Measurements from ENCODE around the gene FHIT. TPM values are rescaled to one million over a fixed set of nuclear protein-coding genes. Genes with fewer than 3 reads are reported as not detected.
"Not testable (repeated sequence)": the region's sequence is repeated elsewhere in the genome, so short reads cannot be mapped to it uniquely, and the experiment has no call there.

Gene FHIT
- total RNA-seq, 4 donors from 2014 or later, result 1.6 to 12.9 (median 7.8) TPM

DNA sequence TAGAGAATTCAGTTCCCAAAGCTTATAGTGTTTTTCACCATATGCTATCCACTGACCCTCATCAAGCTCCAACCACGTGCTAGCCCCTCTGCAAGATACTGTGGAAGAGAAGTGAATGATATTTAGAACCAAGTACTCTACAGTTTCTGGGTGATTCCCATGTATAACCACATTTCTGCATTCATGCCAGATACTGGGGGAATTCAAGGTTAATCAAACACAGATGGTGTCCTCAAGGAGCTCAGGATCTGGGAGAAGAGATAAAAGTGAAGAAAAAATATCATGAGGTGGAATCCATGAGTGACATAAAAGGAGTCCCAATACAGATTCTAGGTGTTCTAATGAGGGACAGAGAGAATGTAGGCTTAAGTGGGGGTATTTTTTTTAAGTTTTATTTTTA lies 195.8 kb downstream of the FHIT start:
- no peak overlapping the region for H3K27ac ChIP-seq
- no peaks in the 10 kb centered on the region for H3K4me1 ChIP-seq
- TF ChIP-seq, protein P1, sequence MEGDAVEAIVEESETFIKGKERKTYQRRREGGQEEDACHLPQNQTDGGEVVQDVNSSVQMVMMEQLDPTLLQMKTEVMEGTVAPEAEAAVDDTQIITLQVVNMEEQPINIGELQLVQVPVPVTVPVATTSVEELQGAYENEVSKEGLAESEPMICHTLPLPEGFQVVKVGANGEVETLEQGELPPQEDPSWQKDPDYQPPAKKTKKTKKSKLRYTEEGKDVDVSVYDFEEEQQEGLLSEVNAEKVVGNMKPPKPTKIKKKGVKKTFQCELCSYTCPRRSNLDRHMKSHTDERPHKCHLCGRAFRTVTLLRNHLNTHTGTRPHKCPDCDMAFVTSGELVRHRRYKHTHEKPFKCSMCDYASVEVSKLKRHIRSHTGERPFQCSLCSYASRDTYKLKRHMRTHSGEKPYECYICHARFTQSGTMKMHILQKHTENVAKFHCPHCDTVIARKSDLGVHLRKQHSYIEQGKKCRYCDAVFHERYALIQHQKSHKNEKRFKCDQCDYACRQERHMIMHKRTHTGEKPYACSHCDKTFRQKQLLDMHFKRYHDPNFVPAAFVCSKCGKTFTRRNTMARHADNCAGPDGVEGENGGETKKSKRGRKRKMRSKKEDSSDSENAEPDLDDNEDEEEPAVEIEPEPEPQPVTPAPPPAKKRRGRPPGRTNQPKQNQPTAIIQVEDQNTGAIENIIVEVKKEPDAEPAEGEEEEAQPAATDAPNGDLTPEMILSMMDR (IDR thresholded peaks at IDR 0.05), result no peak
- TF ChIP-seq EP300 (IDR thresholded peaks at IDR 0.05) (no peak), POLR2A (IDR thresholded peaks at IDR 0.05) (no peak)
- no peaks in the 10 kb centered on the region for H3K27me3 ChIP-seq
- no peaks in the 10 kb centered on the region for H3K36me3 ChIP-seq
- 48 to 74% methylated on average over 1 of the region's 1 CpG for WGBS, 2 donors
- H3K4me3 ChIP-seq, result no peak overlapping the region
- no peak for DNase-seq (ENCODE audit: low spot score in 2 of 2)
- H3K9me3 ChIP-seq, result no peaks in the 10 kb centered on the region

DNA sequence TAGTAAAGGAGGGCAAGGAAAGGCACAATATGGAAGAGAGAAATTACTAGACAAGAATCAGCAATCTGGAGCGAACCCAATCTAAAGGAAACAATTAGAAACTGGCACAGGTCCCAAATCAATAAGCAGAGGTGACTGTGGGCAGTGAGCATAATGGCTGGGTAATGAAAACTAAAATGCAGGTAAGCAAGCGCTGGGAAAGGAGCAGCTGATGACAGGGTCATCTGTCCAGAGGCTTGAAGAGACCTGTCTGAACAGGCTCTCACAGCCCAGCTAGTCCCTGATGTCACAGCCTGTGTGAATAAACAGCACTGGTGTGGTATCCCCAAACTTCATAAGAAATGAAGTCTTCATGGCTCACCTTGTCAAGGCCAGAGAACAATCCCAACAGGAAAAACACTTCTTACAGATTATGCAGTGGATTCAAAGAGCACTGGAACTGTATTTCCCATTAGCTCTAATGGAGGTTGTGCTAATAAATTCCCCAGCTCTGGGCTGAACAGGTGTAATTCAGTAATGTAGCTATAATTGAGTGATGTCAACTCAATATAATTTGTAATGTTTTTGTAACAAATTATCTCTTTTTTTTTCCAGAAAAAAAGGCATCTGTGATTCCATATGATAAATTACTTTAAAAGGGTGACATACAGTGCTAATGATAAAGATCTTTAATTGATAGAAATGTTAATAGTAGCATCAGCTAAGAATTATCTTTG lies 197.3 kb downstream of the FHIT start:
- WGBS, 2 donors, result 90 to 97% methylated on average over 2 of the region's 2 CpGs
- no peaks in the 10 kb centered on the region for H3K4me1 ChIP-seq
- no peak overlapping the region for H3K27ac ChIP-seq
- H3K27me3 ChIP-seq, result no peaks in the 10 kb centered on the region
- no peaks in the 10 kb centered on the region for H3K9me3 ChIP-seq
- DNase-seq (ENCODE audit: low spot score in 2 of 2), result no peak
- H3K4me3 ChIP-seq, result no peak overlapping the region
- no peaks in the 10 kb centered on the region for H3K36me3 ChIP-seq
- TF ChIP-seq POLR2A (IDR thresholded peaks at IDR 0.05) (no peak), EP300 (IDR thresholded peaks at IDR 0.05) (no peak)
- TF ChIP-seq, protein P1 (IDR thresholded peaks at IDR 0.05), result no peak

DNA sequence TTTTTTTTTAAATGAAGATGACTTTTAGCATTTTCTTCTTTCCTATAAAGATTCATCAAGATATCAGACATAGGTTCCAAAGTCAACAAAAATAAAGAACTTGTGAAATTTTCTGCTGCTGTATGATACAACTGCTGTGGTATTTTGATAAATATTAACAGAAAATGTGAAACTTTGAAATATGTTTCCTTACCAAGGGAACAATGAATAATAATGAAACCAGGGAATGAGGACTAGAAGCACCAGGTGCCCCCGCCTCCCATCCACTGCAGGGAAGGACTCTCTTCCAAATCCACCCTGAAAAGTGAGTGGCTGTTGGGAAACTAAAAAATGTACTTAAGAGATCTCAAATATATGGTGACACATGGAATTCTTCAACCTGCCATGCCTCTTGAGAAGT lies 198.4 kb downstream of the FHIT start:
- WGBS, 2 donors, result 83 to 87% methylated on average over 1 of the region's 1 CpG
- no peaks in the 10 kb centered on the region for H3K4me1 ChIP-seq
- no peaks in the 10 kb centered on the region for H3K36me3 ChIP-seq
- no peak for DNase-seq (ENCODE audit: low spot score in 2 of 2)
- TF ChIP-seq, protein P1 (IDR thresholded peaks at IDR 0.05), result no peak
- TF ChIP-seq POLR2A (IDR thresholded peaks at IDR 0.05) (no peak), EP300 (IDR thresholded peaks at IDR 0.05) (no peak)
- H3K9me3 ChIP-seq, result no peaks in the 10 kb centered on the region
- H3K27me3 ChIP-seq, result no peaks in the 10 kb centered on the region
- H3K4me3 ChIP-seq, result no peak overlapping the region
- no peak overlapping the region for H3K27ac ChIP-seq

DNA sequence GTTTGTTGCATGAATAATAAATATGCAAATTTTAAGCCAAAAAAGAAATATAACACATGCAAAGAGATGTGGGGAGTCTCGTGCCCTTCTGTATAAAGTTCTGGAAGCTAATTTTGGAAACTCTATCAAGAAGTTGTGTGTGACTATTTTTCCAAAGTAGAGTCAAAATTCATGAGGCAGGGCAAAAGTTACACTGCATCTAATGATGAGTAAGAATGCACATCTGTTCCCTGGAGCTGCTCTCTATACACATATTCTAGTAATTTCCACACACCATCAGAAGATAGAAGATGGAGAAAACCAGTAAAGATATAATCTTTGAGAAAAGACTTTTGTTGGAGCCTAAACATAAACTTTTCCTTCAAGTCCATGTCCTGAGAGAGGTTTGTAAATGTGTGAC lies 199.6 kb downstream of the FHIT start:
- DNase-seq (ENCODE audit: low spot score in 2 of 2), result no peak
- WGBS, 2 donors, result 71 to 77% methylated on average over 1 of the region's 1 CpG
- TF ChIP-seq, protein P1 (IDR thresholded peaks at IDR 0.05), result no peak
- TF ChIP-seq EP300 (IDR thresholded peaks at IDR 0.05) (no peak), POLR2A (IDR thresholded peaks at IDR 0.05) (no peak)
- H3K27me3 ChIP-seq, result no peaks in the 10 kb centered on the region
- H3K9me3 ChIP-seq, result peaks cover 0 to 6% (median 0%) of the 10 kb centered on the region in 4 donors
- H3K4me1 ChIP-seq, result no peaks in the 10 kb centered on the region
- no peaks in the 10 kb centered on the region for H3K36me3 ChIP-seq
- H3K27ac ChIP-seq, result no peak overlapping the region
- H3K4me3 ChIP-seq, result no peak overlapping the region

DNA sequence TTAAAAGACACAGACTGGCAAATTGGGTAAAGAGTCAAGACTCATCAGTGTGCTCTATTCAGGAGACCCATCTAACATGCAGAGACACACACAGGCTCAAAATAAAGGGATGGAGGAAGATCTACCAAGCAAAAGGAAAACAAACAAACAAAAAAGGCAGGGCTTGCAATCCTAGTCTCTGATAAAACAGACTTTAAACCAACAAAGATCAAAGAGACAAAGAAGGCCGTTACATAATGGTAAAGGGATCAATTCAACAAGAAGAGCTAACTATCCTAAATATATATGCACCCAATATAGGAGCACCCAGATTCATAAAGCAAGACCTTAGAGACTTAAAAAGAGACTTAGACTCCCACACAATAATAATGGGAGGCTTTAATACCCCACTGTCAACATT lies 206.1 kb downstream of the FHIT start:
- H3K36me3 ChIP-seq; H3K4me1 ChIP-seq; DNase-seq (ENCODE audit: low spot score in 2 of 2); H3K4me3 ChIP-seq; H3K27ac ChIP-seq; H3K27me3 ChIP-seq: not testable (repeated sequence)
- WGBS, 2 donors, result 76 to 92% methylated on average over 1 of the region's 1 CpG
- H3K9me3 ChIP-seq, result peaks cover 0 to 56% (median 0%) of the 10 kb centered on the region in 4 donors
